Neural progenitor cell (in vitro differentiated cells): Measurements from ENCODE around the gene LIN54.
"Not testable (repeated sequence)": the region's sequence is repeated elsewhere in the genome, so short reads cannot be mapped to it uniquely, and the experiment has no call there.

ENCODE experiments used
- CTCF ChIP-seq: fragments of 200-600 bp; sonication (generic); IDR thresholded peaks from 2 replicates; pipeline ENCODE4 v1.5.1; 2017; ENCODE audit warnings: antibody characterized with exemption, mild to moderate bottlenecking
- EZH2phosphoT487 ChIP-seq: fragments of 200-600 bp; sonication (generic); IDR thresholded peaks from 2 replicates; pipeline ENCODE4 v1.6.1; 2017; ENCODE audit warnings: antibody characterized with exemption

GRCh38 chr4:83043157-83043556 is 32.5 kb upstream of the LIN54 start:
- TF ChIP-seq CTCF, EZH2phosphoT487: not testable (repeated sequence)
